ENCODE measurements around the gene UBE2C. TPM values are rescaled to one million over a fixed set of nuclear protein-coding genes. Genes with fewer than 3 reads are reported as not detected.
"Not testable (repeated sequence)": the region's sequence is repeated elsewhere in the genome, so short reads cannot be mapped to it uniquely, and the experiment has no call there.

Gene UBE2C
- 9.9 and 30.2 TPM in 2 replicates for total RNA-seq

GRCh38 chr20:45812157-45813005 lies at the start of gene UBE2C:
Gene UBE2C (plus strand): TSS chr20:45812644. CDS start chr20:45812696, 52 bp downstream.
- DNase-seq = peak; percentile 100

GRCh38 chr20:45764618-45765282 lies 47.7 kb upstream of the UBE2C start:
- DNase-seq = not testable (repeated sequence)

- DNase-seq = no peak
Measured at GRCh38 chr20:45765307-45765875, 47.1 kb upstream of the UBE2C start.

GRCh38 chr20:45765980-45766379 lies 46.5 kb upstream of the UBE2C start:
- no peak for DNase-seq

GRCh38 chr20:45768479-45768878 lies 44.0 kb upstream of the UBE2C start:
- DNase-seq = no peak

- DNase-seq = peak; percentile 90
Measured at GRCh38 chr20:45771182-45771759, 41.2 kb upstream of the UBE2C start.

- DNase-seq = no peak
Measured at GRCh38 chr20:45772693-45773092, 39.8 kb upstream of the UBE2C start.

- no peak for DNase-seq
Measured at GRCh38 chr20:45774945-45775344, 37.5 kb upstream of the UBE2C start.

- no peak for DNase-seq
Measured at GRCh38 chr20:45775411-45775810, 37.0 kb upstream of the UBE2C start.

GRCh38 chr20:45776931-45777330 lies 35.5 kb upstream of the UBE2C start:
- no peak for DNase-seq

- peak; percentile 80 for DNase-seq
Measured at GRCh38 chr20:45779011-45779915, 33.2 kb upstream of the UBE2C start.

- no peak for DNase-seq
Measured at GRCh38 chr20:45780159-45780558, 32.3 kb upstream of the UBE2C start.

GRCh38 chr20:45781391-45781931 lies 31.0 kb upstream of the UBE2C start:
- peak; percentile 32 for DNase-seq

- no peak for DNase-seq
Measured at GRCh38 chr20:45782890-45783289, 29.6 kb upstream of the UBE2C start.

- DNase-seq = no peak
Measured at GRCh38 chr20:45783656-45784294, 28.7 kb upstream of the UBE2C start.

GRCh38 chr20:45788351-45788750 lies 24.1 kb upstream of the UBE2C start:
- no peak for DNase-seq

- no peak for DNase-seq
Measured at GRCh38 chr20:45792317-45793118, 19.9 kb upstream of the UBE2C start.

- DNase-seq = no peak
Measured at GRCh38 chr20:45796337-45797065, 15.9 kb upstream of the UBE2C start.

- DNase-seq = not testable (repeated sequence)
Measured at GRCh38 chr20:45797510-45797909, 14.9 kb upstream of the UBE2C start.

- DNase-seq = not testable (repeated sequence)
Measured at GRCh38 chr20:45797955-45798354, 14.5 kb upstream of the UBE2C start.

Measured in dermis blood vessel endothelial cell (primary cell).